GM12878 (cell line): ENCODE results near the gene PNPLA5.

Experiments used
- DPF2 ChIP-seq: fragments of 450-650 bp; IDR thresholded peaks from 2 replicates; pipeline ENCODE4 v1.6.1; 2017; ENCODE audit warnings: mild to moderate bottlenecking
- FOS ChIP-seq: IDR thresholded peaks from 3 replicates; pipeline ENCODE4 v1.6.1; 2011; ENCODE audit warnings: borderline replicate concordance; ENCODE audit not compliant: insufficient read length; ENCODE audit errors: extremely low read depth
- POLR2AphosphoS5 ChIP-seq: IDR thresholded peaks from 2 replicates; pipeline ENCODE4 v1.6.1; 2011; ENCODE audit warnings: mild to moderate bottlenecking, low read length, inconsistent platforms
- TAF1 ChIP-seq: IDR thresholded peaks from 2 replicates; pipeline ENCODE4 v1.6.1; 2011; ENCODE audit warnings: mild to moderate bottlenecking, low read depth, low read length, borderline replicate concordance
- ZNF207 ChIP-seq: fragments of 450-650 bp; IDR thresholded peaks from 2 replicates; pipeline ENCODE4 v1.6.1; 2014; ENCODE audit warnings: antibody characterized with exemption, mild to moderate bottlenecking, borderline replicate concordance
- ZNF24 ChIP-seq: fragments of 450-650 bp; IDR thresholded peaks from 2 replicates; pipeline ENCODE4 v1.6.1; 2017; ENCODE audit warnings: antibody characterized with exemption, mild to moderate bottlenecking

DNA sequence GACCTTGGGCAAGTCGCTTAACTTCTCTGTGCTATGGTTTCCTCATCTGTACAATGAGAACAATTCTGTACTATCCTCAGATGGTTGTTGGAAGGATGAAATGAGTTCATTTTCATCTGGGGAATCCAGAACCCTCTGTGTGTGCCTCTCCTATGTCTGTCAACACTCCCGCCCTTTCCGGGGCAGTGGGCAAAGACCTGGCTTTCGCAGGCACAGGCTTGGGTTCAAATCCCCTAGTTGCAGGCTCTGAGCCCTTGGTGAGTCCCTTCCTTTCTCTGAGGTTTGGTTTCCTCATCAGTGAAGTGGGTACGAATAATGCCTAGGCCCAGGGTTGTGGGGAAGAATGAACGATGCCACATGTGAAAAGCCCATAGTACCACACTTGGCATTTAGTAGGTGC lies 6.0 kb downstream of the PNPLA5 start:
- no peak for TF ChIP-seq DPF2
- TF ChIP-seq ZNF24 = no peak
- no peak for TF ChIP-seq FOS
- no peak for TF ChIP-seq TAF1
- TF ChIP-seq ZNF207 = no peak
- TF ChIP-seq POLR2AphosphoS5 = no peak
